Suppressor macrophage treated with lipopolysaccharide for 1 hour (primary cell): Measurements from ENCODE around the gene PLK3.
"Not testable (repeated sequence)": the region's sequence is repeated elsewhere in the genome, so short reads cannot be mapped to it uniquely, and the experiment has no call there.

Experiments used
- DNase-seq, 3 donors: peaks; one replicate each; pipeline ENCODE4 v3.0.0-alpha.2; 2020 to 2022

The PLK3 gene

DNA sequence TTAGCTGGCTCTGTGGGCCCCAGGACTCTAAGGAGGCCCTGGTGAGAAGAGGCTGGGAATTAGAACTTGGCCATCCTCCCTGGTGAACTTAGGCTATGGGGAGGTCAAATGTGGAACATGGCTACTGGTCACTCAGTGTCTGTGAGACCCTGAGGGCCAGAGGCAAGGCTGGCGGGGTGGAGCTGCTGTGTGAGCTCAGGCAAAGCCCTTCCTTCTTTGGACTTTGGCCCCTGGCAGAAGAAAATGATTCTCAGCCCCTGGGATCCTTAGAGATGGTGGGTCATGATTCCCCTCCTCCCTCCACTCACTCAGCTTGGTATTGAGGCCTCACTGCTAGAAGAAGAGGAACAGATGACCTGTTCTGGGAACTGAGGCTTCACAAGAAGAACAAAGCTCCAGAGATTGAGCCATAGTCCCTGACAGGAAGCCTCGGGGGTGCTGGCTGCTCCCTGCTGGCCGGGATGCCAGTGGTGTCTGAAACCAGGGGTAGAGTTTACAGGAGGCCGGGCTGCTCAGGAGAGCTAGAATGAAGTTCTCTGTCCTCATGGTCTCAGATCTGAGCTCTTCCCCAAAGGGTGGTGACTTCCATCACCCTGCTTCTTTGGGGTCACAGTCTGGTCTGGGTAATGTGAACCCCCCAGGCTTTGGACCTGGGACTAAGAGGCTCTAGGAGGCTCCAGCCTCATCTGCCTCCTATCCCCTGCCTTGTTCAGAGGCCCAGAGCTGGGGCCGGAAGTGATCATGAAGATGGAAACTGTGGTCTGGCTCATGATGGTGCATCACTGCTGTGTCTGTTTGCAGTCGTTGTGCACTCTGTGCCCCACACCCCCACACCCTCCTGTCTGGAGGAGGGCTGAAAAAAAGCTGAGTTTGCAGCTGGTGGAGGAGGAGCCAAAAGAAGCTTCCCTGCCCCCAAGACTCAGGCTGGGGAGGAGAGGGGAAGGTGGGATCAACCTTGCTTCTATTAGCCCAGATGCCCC is 9.1 kb downstream of the PLK3 start:
- DNase-seq: peak; percentile 91 to 94 (median 91)

DNA sequence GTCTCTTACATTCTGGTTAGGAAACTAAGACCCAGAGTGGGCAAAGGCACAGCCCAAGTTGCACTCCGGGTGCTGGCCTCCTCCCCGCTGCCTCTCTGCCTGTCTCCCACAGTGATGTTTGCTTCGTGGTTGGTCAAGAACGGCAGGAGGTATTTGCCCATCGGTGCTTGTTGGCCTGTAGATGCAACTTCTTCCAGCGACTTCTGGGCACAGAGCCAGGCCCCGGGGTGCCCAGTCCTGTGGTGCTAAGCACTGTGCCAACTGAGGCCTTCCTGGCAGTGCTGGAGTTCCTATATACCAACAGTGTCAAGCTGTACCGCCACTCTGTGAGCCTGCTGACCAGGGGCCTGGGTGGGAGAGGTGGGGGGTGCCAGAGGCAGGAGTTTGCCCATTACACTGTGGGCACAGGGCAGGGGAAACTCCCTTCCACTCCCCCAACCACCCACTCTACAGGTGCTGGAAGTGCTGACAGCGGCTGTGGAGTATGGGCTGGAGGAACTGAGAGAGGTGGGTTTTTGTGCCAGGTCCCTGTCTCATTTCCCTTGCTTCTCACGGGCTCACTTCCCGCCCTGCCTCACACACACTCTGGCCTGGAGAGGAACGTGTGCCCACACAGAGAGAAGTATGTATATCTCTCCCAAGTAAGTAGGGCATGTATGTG is 10.1 kb downstream of the PLK3 start:
- DNase-seq: peak in 2 of 3 donors; percentile 53 to 55

DNA sequence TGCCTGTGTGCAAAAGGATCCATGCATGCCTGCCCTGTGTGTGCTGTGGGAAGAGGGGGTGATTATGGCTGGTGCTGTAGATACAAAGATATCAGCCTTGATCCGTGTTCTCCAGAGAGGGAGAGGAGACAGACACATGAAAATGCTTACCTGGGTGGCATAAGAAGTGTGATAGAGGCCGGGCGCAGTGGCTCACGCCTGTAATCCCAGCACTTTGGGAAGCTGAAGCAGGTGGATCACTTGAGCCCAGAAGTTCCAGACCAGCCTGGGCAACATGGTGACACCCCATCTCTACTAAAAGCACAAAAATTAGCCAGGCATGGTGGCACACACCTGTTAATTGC is 10.6 kb downstream of the PLK3 start:
- not testable (repeated sequence) for DNase-seq

DNA sequence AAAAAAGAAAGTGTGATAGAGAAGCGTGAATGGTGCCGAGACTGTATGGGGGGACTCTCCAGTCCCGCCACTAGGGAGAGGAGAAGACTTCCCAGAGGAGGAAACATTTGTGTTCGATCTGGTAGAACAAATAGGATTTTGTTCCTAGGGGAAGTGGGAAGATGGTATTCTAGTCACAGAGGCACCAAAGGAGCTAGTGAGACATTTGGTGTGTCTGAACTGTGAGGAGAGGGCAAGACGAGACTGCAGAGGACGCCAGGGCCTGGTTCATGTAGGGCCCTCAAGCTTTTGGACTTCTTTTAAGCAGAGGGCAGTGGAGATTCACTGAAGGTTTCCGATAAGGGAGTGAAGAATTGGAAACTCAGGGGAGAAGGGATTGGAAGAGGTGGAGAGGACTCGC is 11.1 kb downstream of the PLK3 start:
- DNase-seq: no peak

DNA sequence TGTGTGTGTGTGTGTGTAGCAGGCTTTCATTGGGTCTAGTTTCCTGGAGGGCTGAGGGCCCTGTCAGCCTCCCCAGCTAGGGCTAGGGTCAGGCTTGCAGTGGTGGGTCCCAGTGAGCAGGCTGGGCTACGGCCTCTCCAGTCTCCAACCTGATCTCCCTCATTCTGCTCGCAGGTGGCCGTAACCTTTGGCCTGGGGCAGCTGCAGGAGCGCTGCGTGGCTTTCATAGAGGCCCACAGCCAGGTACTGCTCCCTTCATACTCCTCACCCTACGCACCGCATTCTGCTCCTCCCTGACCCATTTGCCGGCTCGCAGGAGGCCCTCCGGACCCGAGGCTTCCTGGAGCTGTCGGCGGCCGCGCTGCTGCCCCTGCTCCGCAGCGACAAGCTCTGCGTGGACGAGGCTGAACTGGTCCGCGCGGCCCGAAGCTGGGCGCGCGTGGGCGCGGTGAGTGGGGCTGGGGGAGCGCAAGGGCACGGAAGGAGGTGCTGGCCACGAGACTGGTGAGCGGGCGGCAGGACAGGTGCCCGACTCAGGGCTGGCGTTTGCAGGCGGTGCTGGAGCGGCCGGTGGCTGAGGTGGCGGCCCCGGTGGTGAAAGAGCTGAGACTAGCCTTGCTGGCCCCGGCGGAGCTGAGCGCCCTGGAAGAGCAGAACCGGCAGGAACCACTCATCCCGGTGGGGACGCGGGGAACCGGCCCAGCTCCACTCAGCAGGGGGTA is 12.8 kb downstream of the PLK3 start:
- peak in 1 of 3 donors; percentile 33 for DNase-seq

DNA sequence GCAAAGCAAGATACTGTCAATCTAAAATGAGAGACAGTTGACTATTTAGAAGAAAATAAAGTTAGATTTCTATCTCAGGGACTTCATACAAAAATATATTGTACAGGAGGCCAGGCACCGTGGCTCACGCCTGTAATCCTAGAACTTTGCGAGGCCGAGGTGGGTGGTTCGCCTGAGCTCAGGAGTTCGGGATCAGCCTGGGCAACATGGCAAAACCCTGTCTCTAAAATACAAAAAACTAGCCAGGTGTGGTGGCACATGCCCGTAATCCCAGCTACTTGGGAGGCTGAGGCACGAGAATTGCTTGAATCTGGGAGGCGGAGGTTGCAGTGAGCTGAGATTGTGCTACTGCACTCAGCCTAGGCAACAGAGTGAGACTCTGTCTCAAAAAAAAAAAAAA is 15.7 kb downstream of the PLK3 start:
- DNase-seq: not testable (repeated sequence)

DNA sequence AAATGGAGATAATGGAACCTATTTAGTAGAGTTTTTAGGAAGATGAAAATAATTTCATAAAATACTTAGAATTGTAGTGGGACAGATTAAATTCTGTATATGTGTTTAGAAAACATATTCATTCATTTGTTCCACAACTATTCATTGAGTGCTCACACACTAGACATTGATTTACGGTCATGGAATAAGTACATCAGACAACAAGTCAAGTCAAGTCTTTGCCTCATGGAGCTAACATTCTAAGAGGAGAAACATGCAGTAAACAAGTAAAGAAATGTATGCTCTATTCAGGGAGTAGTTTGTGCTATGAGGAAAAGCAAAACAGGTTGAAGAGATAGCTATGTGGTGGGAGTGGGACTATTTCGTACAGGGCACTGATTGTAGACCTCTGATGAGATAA is 17.1 kb downstream of the PLK3 start:
- DNase-seq: no peak

DNA sequence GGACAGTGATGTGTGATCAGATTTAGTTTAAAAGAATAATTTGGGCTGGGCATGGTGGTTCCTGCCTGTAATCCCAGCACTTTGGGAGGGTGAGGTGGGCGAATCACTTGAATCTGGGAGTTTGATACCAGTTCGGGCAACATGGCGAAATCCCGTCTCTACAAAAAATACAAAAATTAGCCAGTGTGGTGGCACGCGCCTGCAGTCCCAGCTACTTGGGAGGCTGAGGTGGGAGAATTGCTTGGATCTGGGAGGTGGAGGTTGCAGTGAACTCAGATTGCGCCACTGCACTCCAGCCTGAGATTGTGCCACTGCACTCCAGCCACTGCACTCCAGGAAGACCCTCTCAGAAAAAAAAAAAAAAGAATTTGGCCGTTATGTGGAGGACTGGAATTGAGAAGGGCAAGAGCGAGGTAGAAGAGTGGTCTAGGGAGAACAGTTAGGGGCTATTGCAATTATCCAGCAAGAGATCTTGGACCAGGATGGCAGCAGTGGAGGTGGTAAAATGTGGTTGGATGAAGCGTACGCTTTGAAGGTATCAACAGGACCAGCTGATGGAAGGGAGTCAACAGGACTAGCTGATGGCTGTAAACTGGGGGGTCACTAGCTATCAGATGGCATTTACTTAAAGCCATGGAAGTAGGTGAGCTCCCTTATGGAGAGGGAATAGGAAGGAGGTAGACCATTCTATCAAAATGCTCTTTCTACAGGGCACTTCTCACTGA is 17.8 kb downstream of the PLK3 start:
- no peak for DNase-seq

DNA sequence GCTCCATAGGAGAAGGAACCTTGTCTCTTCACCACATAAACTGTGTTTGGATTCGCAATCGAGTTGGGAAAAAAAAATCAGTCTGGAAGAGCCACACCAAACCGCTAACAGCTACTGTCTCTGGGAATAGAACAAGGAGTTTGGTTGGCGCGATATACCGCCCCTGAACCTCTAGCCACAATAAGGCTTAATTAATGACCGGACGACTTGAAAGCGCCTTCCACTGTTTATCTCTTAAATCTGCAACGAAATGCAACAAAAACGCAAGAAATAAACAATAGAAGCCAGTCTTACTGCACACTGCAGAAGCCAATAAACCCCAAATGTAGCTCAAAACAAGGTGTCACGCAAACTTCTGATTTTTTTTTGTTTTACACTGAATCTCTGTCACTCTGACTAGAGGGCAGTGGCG is 19.0 kb downstream of the PLK3 start:
- no peak for DNase-seq

DNA sequence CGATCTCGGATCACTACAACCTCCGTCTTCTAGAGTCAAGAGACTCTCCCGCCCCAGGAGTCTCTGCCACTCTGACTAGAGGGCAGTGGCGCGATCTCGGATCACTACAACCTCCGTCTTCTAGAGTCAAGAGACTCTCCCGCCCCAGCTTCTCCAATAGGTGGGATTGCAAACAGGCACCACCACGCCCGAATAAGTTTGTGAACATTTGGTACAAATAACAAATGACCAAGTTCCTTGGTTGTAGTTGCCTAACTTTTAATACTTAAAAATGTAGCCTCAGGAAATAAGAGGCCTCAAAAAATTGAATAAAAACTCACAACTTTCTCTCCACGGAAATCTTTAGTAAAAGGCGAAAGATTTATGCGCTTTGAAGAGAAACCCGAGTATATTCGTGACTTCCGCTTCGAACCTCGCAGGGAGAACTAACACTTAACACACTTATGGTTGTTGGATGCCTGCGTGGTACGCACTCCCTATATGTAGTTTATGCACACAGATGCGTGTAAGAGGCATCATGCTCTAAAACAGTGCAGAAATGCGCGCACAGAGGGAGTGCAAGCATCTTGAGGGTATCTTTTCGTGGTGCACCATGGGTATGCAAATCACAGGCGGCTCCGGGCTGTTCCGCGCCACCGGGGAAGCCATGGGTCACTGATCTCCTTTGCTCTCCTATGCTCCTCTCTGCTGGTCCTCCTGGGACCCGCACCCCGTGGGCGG is 19.6 kb downstream of the PLK3 start:
- DNase-seq: peak; percentile 85 to 95 (median 92)

DNA sequence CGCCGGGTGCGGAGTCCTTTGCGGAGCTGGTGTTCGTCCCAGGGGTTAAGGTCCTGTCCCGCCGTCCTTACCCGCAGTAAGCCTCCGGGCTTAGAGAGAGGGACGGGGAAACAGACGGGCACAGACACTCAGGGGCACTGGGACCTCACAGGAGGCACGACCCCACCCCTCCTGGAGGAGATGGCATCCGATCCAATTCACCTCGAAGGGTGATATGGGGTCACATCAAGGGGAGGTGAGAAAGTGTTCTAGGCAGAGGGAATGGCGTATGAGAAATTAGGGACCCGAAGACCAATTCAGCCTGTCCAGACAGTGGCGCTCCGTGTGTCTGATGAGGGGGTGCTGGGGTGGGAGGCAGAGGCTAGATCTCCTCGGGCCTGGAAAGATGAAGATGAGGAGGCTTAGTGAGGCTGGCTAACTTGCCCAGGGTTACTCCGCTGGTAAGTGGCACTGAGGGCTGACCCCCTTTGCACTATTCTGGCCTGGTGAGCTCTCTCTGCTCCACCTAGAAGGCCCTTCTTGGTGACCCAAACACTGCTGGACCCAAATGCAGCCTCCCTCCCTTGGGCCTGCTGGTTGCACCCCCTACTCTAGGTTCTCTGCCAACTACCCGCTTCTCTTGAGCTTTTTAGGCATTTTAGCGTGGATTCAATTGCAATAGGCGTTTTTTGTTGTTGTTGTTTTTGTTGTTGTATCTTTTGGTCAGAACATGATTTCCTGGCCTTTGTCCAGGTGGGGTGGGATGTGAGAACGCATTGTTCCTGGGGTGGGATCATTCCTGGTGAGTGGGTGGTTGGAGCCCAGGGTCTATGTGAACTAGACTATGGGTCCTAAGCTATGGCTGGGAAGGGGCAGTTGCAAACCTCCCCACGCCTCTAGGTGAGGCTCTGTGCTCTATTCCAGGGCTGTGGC is 20.4 kb downstream of the PLK3 start:
- DNase-seq: no peak

DNA sequence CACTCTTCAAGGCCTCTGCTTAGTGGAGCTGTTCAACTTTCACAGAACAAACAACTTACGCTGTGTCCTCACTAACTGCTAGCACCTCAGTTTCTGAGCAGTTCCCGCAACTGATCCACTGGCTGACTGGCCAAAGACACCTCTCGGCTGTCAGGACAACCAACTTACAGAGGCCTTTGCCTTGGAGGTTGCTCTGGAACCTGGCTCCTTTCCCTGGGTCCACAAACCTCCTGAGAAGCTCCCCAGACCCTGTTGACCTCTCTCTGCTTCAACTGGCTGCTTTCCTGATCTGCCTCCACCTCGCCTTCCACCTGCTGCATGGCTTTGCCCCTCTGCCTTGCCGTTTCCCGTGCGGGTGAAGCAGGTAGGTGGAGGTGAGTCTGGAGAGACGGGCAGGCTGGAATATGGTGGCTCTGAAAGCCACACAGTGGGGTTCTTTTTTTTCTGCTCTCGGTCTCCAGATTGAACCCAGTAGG is 21.1 kb downstream of the PLK3 start:
- DNase-seq: no peak

DNA sequence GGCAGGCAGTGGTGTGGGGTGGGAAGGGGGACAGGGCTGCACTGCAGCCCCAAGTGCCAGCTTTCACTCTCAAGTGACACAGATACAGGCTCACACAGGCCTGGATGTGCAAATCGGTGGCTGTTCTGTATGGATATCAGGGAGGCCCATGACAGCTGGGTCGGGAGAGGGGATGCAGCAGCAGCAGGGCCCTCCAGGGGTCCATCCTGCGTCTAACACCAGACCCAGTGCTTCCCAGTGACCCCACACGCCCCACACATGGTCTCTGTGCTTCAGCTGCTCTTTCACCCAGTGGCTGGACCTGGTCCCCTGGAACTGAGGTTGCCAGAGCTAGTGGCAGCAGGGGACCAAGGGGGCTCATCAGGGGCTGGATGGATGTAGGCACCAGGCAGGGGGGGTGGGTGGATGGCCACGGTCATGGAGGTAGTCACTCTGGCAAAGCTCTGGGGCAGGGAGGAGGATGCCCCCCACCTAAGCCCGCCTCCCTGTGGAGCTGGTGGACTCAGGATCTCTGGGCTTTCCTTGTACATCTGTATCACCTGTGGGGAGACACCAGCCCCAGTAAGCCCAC is 22.0 kb downstream of the PLK3 start:
- no peak for DNase-seq

DNA sequence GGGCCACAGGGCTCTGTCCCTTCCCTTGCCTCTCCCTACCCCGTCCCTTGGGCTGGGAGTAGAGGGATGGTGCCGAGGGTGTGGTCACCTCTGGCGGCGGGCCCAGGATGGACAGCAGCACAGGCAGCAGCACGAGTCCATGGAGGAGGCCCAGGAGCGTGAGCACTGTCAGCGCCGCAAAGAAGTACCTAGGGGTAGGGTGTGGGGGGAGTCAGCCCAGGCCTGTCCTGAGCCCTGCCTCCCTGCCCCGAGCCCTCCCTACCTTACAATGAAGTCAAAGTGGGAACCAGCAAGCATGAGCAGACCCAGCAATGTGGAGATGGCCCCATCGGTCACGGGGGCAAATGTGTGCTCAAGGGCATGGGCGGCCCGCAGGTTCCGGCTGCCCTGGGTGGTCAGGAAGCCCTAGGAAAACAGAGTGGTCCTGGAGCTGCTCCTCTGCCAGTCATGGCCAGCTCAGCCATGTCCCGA is 22.8 kb downstream of the PLK3 start:
- no peak for DNase-seq

DNA sequence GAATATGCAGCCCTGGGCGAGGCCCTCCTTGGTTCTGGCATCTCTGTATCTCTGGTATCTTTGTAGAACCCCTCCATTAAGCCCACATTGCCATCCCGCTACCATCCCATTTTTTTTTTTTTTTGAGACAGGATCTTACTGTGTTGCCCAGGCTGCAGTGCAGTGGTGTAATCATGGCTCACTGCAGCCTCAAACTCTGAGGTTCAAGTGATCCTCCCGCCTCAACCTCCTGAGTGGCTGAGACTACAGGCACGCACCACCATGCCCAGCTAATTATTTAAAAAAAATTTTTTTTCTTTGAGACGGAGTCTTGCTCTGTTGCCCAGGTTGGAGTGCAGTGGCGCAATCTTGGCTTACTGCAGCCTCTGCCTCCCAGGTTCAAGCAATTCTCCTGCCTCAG is 24.2 kb downstream of the PLK3 start:
- not testable (repeated sequence) for DNase-seq

DNA sequence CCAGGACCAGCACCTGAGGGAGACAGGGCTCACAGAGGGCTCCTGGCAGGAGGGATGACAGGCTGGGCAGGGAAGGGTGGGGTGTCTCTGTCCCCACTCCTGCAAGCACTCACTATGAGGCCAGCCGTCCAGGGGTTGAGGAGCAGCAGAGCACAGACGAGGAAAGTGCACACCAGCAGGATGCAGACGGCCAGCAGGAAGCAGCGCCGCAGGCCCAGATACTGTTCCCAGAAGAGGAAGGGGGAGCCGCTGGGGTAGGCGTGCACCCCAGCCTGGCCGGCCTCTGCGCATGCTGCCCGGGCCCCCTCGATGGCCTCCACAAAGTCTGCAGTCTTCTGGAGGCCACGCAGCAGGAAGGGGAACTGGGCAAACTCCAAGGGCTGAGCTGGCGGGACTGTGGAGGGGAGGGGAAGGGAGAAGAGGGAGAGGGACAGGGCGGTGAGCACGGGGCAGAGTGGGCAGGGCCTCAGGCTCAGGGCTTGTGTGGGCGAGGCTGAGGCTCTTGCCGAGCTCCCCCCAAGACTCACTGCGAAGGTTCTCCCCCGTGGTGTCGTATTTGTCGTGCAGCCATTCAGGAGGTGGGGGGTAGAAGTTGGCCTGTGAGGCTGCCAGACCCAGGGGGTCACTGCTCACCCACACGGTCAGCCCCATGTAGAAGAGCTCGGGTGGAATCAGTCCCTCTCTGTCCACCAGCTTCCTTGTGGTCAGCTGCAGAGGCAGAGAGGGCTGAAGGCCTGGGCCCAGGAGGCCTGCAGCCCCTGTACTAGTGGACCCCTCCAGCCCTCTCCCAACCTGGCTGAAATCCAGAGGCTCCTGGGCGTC is 26.4 kb downstream of the PLK3 start:
- peak; percentile 83 to 88 (median 85) for DNase-seq

DNA sequence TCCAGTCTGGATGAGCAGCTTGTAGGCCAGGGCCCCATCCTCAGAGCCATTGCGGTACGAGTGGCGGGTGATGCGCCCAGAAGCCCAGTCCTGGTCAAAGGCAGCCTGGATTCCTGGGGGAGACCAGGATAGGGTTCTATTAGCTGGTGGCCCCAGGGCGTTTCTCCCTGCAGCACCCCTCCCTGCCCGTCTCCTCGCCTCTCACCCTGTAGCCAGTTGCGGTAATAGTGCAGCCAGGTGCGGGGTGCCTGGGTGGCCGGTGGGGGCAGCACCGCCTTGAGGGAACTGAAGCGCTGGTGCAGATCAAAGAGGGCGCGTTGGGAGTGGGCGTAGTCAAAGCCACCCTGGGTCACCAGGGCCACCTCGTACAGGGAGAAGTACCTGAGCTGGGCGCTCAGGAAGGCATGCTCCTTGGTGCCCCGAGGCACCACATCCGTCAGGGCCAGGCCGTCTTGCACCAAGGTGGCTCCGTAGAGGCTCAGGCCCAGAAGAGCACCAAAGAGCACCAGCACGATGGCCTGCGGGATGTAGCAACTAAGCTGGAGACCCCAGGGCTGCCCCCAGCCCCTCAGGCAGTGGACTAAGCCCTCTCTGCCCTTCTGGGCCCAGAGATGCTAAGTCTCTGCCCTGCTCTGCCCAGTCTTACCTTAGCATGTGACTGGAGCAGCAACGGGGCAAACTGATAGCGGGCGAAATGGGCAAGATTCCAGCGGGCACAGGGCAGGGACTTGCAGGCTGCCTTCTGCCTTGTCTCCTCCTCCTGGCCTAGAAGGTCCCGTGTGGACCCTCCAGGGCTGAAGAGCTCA is 27.2 kb downstream of the PLK3 start:
- no peak for DNase-seq

DNA sequence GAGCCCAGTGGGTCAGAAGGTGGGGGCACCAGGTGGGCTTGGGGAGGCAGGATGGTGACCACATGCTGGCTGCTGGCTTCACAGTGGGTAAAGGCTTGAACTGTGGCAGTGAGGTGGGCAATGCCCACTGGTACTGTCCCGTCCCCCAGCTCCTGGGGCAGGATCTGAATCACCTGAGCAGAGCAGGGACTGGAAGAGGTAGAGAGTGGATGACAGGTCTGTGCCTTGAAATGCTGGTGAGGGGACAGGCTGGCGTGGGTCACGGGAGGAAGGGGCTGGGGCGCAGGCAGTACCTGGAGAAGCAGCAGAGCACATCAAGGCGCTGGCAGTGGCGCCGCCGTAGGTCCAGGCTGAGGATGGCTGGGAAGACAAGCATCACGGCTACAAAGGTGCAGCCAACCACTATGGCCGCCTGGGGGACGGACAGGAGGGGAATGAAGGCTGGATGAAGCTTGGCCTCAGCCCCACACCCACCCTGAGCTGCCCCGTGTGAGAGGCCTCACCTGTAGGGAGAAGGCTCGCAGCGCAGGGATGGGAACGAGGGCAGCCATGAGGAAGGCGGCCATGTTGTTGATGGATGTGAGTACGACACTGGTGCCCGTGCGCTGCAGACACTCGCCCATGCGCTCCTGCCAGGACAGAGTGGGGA is 27.9 kb downstream of the PLK3 start:
- DNase-seq: no peak
